GM15510 (cell line): ENCODE data around the gene SEMA7A.

Experiments used
- POLR2A ChIP-seq: IDR thresholded peaks from 3 replicates; pipeline ENCODE4 v1.6.1; 2011; ENCODE audit warnings: borderline replicate concordance; ENCODE audit not compliant: insufficient read length; ENCODE audit errors: extremely low read depth

The SEMA7A gene

GRCh38 chr15:74373731-74374647 lies 59.8 kb downstream of the SEMA7A start:
- TF ChIP-seq POLR2A = peak; percentile 29

GRCh38 chr15:74373056-74373650 lies 60.6 kb downstream of the SEMA7A start:
- no peak for TF ChIP-seq POLR2A

GRCh38 chr15:74370471-74370870 lies 63.3 kb downstream of the SEMA7A start:
- no peak for TF ChIP-seq POLR2A

- TF ChIP-seq POLR2A = no peak
Measured at GRCh38 chr15:74369756-74370155, 64.0 kb downstream of the SEMA7A start.

- TF ChIP-seq POLR2A = no peak
Measured at GRCh38 chr15:74369084-74369745, 64.5 kb downstream of the SEMA7A start.

GRCh38 chr15:74368121-74368520 lies 65.6 kb downstream of the SEMA7A start:
- TF ChIP-seq POLR2A = no peak

- no peak for TF ChIP-seq POLR2A
Measured at GRCh38 chr15:74367296-74367854, 66.4 kb downstream of the SEMA7A start, which contains the start of gene CYP11A1. Gene CYP11A1 (minus strand): TSS chr15:74367646. CDS start chr15:74367585, 61 bp downstream.

GRCh38 chr15:74365598-74366445 lies 67.9 kb downstream of the SEMA7A start:
- TF ChIP-seq POLR2A = no peak

GRCh38 chr15:74364936-74365597 lies 68.7 kb downstream of the SEMA7A start:
- TF ChIP-seq POLR2A = no peak

GRCh38 chr15:74362482-74362881 lies 71.3 kb downstream of the SEMA7A start:
- TF ChIP-seq POLR2A = no peak
